SK-N-DZ (cell line): ENCODE data around the gene ANKRD44.
"Not testable (repeated sequence)": the region's sequence is repeated elsewhere in the genome, so short reads cannot be mapped to it uniquely, and the experiment has no call there.

Source experiments
- DNase-seq: peaks from one replicate; pipeline ENCODE4 v3.0.0-alpha.2; 2015; ENCODE audit warnings: low spot score

Gene ANKRD44

DNA sequence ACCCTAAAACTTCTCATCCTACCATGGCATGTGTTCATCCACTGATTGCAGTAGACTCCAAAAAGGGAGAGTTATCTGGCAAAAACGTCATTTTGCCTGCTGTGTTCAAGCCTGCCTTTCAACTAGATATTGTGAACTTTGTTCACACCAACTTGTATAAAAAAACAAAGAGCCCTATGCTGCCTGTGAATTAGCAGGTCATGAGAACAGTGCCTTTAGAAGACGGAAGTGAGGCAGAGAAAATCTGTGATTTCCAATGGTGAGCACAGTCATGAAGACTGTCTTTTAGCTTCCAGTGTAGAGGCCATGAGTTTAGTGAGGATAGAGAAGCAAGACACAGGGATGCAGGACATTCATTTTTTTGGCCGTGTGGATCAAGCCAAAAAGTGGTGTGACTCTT, 280.5 kb downstream of the ANKRD44 start:
- DNase-seq = no peak

DNA sequence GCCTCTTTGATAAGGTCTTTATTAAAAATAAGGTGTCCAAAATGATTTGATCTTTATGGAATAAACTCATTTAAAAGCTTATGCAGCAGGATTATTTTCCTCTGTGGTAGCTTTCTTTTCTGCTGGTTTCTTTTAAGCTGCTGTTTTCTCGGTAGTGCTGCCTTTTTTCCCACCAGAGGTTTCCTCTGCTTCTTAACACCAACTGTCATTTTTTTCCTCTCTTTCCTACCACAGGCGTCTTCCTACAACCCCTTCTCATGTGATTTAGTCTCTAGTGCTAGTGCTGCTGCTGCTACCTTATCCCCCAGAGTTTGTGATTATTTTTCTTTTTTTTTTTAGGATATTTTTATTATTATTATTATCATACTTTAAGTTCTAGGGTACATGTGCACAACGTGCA, 281.9 kb downstream of the ANKRD44 start:
- no peak for DNase-seq

DNA sequence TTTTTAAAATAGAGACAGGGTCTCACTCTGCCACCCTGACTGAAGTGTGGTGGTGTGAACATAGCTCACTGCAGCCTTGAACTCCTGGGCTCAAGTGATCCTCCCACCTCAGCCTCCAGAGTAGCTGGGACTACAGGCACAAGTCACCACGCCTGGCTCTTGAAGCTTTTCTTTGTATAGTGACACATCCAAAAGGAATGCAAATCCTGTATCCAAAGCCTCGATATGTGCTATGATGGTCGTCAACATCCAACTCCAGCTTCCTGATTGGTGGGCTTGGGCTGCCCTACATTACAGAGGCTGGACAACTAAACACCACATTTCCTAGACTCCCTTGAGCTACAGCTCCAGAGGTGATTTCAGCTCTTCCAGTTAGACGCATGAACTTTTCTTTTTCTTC, 282.4 kb downstream of the ANKRD44 start:
- DNase-seq = no peak

DNA sequence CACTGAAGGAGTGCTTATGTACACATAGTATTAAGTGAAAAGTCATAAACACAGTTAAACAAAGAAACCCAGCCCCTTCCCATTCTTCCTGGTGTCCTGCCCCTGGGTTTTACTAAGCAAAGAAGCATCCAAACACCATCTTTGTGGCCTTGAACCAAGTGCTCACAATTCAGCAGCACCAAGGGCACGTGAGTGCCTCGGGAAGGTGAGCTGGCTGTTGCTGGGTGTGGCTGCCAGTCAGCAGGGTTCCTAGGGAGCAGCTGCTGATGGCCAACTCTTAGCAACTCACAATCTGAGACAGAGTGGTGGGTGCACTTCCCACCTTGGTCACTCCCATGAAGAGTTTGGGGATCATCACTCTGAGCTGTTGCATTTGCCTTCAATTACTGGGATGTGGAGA, 286.4 kb downstream of the ANKRD44 start:
- DNase-seq = no peak

DNA sequence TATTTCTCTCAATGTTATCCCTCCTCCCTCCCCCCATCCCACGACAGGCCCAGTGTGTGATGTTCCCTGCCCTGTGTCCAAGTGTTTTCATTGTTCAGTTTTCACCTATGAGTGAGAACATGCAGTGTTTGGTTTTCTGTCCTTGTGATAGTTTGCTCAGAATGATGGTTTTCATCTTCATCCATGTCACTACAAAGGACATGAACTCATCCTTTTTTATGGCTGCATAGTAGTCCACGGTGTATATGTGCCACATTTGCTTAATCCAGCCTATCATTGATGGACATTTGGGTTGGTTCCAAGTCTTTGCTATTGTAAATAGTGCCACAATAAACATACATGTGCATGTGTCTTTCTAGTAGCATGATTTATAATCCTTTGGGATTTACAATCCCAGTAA, 289.7 kb downstream of the ANKRD44 start:
- not testable (repeated sequence) for DNase-seq

DNA sequence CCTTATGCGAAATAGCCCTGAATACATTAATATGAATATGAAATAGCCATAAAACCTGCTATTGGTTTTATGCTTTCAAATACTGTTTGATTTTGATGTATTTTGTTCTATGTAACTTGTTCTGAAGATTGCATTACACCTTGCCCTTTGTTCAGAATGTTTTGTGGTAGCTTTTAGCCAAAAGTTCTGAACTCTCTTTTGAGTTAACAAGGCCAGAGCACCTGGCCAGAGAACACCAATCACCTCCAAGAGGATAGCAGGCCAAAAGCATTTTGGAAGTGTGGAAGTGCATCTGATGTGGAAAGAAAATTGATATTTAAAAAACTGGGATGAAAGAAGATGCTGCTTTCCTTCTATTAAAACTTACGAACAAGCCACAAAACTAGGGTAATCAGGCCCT, 297.5 kb downstream of the ANKRD44 start:
- no peak for DNase-seq

DNA sequence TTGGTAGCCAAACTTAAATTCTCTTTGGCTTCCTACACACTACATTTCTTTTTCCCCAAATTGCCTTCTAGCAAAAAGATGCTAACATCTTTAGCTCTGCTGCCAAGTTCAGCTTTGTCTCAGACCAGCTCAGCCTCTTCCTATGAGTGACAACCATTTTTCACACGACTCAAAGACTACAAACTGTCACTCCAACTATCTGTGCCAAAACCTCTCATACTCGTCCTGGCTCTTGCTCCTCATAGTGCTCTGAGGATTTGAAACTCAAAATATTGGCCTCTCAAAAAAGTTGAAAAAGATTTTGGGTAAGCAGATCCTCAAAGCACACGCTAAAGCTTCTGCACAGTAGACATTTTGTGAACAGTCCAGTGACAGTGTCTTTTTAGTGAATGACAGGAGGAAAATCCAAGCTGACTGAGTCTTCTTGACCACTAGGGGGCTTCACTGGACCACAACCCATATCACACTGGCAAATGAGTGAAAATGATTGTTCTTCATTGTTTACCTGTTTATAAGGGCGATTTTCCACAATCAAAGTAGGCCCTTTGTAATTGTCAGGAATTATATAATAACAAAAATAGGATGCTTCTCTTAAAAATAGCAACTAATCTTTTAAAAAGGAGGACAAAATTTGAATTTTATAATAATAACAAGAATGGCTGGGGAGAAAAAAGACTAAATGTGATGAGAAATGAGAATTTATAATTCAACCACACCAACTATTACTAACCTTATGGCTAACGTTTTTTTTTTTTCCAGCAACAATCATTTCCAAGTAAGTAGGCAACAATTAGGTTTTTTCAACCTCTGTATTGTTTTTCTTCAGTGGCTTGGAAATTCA, 298.6 kb downstream of the ANKRD44 start:
- peak; percentile 61 for DNase-seq

DNA sequence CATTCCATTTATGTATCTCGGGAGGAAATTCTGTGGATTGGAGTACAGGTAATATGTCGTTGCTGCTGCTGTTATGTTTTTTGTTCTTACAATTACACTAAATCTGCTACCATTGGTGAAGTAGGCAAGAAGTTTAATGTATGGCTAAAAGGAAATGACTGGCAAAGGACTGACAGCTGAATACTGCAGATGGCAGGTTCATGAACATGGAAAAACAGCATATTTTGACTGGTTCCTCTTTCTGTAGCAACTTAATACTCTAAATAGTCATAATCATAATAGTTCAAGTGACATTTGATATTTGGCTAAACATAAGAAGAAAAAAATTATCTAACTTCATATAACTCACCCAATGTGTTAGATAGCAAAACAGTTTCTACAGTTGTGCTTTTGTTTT, 299.6 kb downstream of the ANKRD44 start:
- DNase-seq = no peak

DNA sequence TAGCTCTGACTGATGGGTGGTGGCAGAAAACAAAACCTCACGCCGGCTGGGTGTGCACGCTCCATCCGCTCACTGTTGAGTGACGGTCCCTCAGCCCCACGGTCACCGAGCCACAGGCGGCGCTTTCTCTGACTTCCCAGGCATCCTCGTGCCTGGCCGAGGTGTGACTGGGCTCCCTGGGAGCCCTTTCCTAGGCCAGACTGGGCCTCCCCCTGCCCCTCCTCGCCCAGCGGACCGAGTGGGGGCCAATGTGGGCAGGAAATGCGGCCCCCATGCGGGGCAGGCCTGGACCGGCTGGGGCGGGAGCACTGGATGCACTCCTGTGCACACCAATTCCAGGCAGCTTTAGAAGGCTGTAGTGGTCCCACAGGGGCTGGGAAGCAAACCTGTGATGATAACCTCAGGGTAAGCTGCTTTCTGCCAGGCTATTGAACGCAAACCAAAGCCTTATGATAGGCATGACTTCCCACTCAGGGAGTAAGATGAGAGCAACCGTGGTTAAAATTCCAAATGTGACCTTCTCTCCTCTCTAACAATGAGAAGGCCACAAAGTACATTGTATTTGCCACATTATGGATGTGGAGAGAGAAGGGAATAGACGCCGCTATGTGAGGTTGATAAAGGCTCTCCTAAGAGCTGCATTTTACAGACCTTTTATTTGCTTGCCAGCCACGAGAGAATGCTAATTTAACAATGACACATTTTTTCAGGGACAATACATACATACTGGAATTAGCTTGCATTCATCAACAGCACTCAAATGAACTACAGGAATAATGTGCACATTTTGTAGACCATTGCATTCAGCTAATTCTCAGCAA, 300.2 kb downstream of the ANKRD44 start:
- DNase-seq = no peak

DNA sequence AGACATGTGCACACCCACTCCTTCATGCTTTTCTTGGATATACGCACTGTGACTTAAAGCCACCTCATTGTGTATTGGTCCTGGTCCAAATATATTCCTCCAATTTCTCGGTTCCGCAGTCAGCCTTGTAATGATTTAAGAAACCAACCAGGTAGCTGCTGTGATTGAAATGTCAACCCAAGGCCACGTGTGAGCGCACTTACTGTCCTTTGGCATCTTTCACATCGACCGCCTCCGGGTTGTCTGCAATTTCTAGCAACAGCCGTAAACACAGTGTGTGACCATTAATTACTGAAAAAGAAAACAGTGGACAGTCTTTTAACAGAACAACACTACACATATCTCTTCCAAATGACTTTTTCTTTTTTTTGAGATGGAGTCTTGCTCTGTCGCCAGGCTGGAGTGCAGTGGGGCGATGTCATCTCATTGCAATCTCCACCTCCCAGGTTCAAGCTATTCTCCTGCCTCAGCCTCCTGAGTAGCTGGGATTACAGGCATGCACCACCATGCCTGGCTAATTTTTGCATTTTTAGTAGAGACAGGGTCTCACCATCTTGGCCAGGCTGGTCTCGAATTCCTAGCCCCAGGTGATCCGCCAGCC, 301.7 kb downstream of the ANKRD44 start:
- DNase-seq = not testable (repeated sequence)

DNA sequence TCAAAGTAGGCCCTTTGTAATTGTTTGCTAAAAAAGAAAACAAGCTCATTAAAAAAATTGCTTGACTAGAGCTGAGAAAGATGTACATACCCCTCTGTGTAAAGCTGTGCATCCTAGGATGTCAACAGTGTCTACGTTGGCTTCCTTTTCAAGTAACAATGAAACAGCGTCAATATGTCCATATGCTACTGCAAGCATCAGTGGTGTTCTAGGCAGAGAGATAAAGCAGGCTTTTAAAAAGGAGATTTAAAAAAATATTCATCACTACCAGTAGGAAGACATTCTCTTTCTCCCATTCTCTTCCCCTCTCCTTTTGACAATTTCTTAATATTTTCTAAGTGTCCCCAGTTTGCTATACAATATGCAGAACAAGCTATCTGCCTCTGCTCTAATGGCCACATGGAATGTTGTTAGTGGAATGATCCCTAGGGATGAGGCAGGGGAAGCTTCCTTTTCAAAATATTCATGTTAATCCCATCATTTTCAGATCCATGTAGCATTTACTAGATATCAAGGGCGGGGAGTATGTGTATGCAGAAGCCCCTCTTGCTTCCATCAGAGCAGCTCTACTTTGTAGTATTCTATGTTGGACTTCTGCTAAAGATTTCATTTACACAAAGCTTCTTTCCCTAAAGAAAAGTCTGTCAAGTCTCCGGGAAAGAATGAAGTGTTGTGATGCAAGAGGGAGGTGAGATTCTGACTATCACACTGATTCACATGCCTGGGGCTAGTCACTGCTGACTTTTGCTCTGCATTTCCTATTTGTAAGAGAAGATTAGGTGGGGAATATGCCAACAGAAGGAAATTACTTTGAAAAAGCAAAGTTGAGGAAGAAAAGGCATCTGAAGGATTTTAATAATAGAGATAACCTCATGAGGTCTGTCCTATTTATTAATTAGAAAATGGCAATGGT, 302.6 kb downstream of the ANKRD44 start:
- DNase-seq = no peak

DNA sequence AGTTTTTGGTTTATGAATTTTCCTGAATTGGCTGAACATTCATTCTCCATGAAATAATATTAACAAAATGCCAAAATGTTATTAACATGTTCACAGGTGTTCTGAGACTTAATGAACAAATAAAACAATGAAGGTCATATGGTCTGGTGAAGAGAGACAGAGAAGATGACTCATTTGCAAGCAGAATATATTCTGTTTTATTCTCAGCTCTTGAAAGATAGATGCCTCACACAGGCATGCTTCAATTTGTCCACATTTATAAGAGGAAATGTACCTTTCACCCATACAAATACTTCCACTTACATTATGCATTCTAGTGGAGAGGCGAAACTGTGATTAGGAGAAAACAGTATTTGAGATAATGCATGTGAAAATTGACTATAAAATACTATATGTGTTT, 308.7 kb downstream of the ANKRD44 start:
- no peak for DNase-seq

DNA sequence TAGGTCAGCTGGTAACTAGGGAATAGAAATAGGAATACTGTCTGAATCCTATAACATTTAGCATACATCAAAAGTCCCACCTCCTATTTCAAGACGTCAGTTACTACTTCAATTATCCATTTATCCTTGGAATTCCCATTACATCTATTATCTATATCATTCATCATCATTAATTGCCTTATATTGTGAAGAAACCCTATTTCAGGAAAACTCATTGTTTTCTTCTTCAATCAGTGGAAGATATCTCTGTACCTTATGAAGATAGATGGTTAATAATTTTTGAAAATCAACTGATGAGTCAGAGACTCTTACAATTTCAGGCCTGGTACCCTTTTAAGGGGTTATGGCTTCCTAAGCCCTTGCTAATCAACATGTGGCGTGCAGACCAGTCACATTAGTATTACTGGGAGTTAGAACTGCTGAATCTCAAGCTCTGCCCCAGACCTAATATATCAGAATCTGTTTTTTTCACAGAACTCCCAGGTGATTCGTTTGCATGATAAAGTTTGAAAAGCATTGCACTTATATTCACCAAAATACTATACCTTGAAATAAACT, 314.7 kb downstream of the ANKRD44 start:
- DNase-seq = no peak

DNA sequence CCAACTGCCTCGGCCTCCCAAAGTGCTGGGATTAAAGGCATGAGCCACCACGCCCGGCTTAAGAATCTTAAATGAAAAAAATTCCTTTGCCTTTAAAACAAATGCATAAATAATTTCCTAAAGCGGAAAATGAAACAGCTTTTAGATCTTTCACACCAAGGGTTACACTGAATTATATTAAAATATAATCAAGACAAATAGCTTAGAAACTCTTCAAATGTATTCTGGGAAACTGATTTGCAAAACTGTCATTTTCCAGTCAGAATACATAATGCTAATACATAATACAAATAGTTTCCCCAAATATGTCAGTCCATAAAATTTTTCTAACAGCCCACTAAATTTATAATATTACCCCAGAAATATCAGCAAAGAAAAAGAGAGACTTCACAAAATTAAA, 315.8 kb downstream of the ANKRD44 start:
- no peak for DNase-seq

DNA sequence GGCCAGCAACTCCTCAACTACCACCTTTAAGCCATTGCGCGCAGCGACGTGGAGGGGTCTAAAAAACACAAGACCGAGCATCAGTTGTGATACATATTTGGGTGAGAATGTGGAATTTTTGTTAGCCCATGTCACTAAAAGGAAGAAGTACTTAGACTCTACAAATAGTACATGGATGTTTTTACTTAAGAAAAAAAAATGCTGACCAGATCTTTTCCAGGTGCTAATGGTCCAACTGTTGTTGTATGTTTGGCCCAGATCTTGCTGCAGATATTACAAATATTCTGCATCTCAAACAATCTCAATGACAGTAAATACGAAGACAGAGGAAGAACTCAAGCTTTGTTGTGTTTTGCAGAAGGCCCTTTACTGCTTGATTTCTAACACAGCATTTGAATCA, 317.0 kb downstream of the ANKRD44 start:
- no peak for DNase-seq

DNA sequence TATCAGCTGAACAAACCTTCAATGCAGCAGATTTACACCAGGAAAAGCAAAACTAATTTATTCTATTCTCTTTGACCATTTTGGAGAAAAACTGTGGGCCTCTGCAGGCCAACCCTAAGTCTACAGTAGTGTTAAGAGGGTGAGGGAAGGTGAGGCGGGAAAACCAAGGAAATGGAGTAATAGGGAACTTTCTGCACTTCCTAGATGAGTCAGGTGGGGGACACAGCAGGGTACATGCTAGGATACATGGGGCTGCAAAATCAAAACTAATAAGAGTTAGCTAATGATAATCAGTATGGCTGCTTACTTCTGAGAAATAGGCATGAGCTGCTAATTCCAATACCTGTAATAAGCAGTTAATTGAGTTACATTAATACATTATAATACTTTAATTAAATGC, 318.1 kb downstream of the ANKRD44 start:
- no peak for DNase-seq

DNA sequence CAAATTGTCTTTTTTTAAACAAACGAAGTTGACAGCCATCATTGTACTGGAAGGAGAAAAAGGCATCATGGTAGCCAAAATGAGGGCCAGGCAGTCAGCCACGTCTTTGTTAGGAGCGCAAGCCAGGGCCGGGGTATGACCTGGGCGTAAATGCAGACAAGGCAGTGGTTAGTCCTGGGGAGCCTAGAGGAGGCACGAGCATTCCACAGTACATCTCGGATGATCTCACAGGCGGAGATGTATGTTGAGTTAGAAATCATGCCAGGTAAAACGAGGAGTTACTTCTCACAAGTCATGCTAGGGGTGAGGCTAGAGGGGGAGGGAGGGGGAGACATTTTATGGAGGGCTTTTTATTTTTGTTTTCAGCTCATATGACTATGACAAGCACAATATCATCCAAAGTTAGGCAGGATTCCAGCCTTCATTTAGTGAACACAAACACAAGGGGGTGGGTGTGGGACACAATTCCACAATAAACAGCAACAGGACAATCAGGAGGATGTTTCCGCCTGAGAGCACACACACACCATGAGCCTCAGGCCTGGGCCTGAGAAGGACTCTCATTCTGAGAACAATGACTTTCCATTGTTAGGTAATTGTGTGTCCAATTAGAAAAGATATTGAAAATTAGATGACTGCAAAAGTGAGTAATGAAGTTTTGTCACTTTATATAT, 319.7 kb downstream of the ANKRD44 start:
- DNase-seq = no peak

DNA sequence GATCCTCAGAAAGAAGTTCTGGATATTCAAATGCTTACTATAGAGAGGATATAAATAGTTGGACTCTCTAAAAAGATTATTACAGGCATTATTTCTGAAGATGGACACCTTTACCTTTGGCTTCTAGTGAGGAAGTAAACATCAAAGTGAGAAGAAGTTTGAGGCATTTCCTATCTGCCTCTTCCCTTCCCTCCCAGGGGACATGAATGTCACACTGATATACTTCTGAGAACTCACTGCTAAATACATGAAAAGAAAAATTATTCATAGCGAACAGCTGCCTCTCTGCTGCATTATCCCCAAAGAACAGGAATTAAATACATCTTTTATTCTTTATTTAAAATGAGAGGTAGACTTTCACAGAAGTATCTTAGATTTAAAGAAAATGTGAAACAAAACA, 320.5 kb downstream of the ANKRD44 start:
- DNase-seq = no peak

DNA sequence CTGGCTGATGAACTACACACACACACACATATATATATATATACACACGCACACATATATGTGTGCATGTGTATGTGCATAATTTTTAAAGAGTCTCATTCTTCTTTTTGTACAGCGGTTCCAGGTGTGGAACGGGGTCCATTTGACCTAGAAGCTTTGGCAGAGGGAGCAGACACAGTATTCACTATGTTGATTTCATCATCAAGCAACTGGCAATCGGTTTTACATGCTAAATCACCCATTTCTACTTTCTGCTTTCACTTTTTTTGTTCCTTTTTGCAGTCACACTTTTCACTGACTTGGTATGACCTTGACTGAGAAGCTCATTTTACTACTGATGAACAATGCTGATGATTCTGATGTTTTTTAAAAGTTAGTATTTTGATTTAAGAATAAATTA, 321.1 kb downstream of the ANKRD44 start:
- DNase-seq = no peak

DNA sequence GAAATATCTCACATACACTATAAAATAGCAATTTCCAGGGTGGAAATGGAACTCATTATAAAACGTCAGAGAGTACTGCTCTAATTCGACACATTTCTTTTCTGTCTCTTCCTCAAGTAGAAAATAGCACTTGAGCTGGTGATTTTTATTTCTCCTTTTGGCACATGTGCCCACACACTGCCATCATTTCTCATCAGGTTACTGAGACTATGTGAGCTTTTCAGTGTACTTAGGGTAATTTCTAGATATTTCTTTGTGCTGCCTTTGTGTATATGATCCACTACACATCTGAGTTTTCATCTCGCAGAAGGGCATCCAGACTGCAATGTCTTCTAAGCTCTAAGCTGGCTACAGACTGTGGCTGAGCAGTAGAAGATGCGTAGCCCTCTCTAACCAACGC, 321.9 kb downstream of the ANKRD44 start:
- no peak for DNase-seq
